SU-DHL-6 (cell line): ENCODE measurements around the gene SH3RF1.

ENCODE experiments used
- H2AFZ ChIP-seq: fragments of 200-600 bp; sonication (generic); 2 replicates; pipeline ENCODE4 v1.6.1; 2014; ENCODE audit warnings: low read depth, mild to moderate bottlenecking, moderate library complexity, mixed read lengths, antibody characterized with exemption, low read length; ENCODE audit not compliant: severe bottlenecking
- H3F3A ChIP-seq: fragments of 200-600 bp; shearing (Covaris generic); 2 replicates; pipeline ENCODE4 v1.6.0; 2016; ENCODE audit warnings: antibody characterized with exemption, mild to moderate bottlenecking; ENCODE audit not compliant: insufficient read depth
- H3K27ac ChIP-seq: fragments of 200-600 bp; sonication (generic); 2 replicates; pipeline ENCODE4 v1.5.1; 2016; ENCODE audit warnings: low read depth, mild to moderate bottlenecking, low read length, moderate library complexity, mixed read lengths
- H3K27me3 ChIP-seq: fragments of 200-600 bp; sonication (generic), shearing (Covaris generic); 2 replicates; pipeline ENCODE4 v1.6.0; 2014; ENCODE audit warnings: mild to moderate bottlenecking, low read length
- H3K36me3 ChIP-seq: fragments of 200-600 bp; sonication (generic); 2 replicates; pipeline ENCODE4 v1.6.1; 2014; ENCODE audit warnings: mild to moderate bottlenecking, low read length, mixed read lengths
- H3K4me2 ChIP-seq: fragments of 300-600, 200-600 bp; shearing (Covaris generic), sonication (generic); 2 replicates; pipeline ENCODE4 v1.6.0; 2014; ENCODE audit warnings: low read length, low read depth, mild to moderate bottlenecking; ENCODE audit not compliant: poor library complexity, severe bottlenecking
- H3K4me3 ChIP-seq: fragments of 200-600 bp; sonication (generic); 2 replicates; pipeline ENCODE4 v1.5.1; 2014; ENCODE audit warnings: antibody characterized with exemption, low read length, mild to moderate bottlenecking, mixed read lengths; ENCODE audit not compliant: insufficient read depth, poor library complexity, severe bottlenecking
- H3K79me2 ChIP-seq: fragments of 200-600 bp; sonication (generic); 2 replicates; pipeline ENCODE4 v1.6.1; 2014; ENCODE audit warnings: mild to moderate bottlenecking, low read length, moderate library complexity; ENCODE audit not compliant: insufficient read depth
- H3K9ac ChIP-seq: fragments of 200-600 bp; sonication (generic); 2 replicates; pipeline ENCODE4 v1.7.0; 2014; ENCODE audit warnings: mild to moderate bottlenecking, low read length
- H3K9me2 ChIP-seq: fragments of 200-600 bp; sonication (generic); replicated peaks from 2 replicates; pipeline ENCODE4 v1.6.1; 2014; ENCODE audit warnings: low read length; ENCODE audit not compliant: insufficient read depth
- H3K9me3 ChIP-seq: fragments of 200-600 bp; sonication (generic); 2 replicates; pipeline ENCODE4 v1.6.1; 2014; ENCODE audit warnings: low read length, mixed read lengths; ENCODE audit not compliant: insufficient read depth
- H4K20me1 ChIP-seq: fragments of 200-600 bp; sonication (generic); 2 replicates; pipeline ENCODE4 v1.6.1; 2014; ENCODE audit warnings: low read depth, mild to moderate bottlenecking, antibody characterized with exemption, low read length, moderate library complexity, mixed read lengths
- CTCF ChIP-seq: fragments of 200-600 bp; sonication (generic); IDR thresholded peaks from one replicate; pipeline ENCODE4 v1.5.1; 2017; ENCODE audit warnings: antibody characterized with exemption, mild to moderate bottlenecking, low read length, moderate library complexity; ENCODE audit not compliant: insufficient read depth, poor library complexity, severe bottlenecking
- EZH2phosphoT487 ChIP-seq: fragments of 200-600 bp; sonication (generic), shearing (Covaris generic); conservative IDR thresholded peaks from 2 replicates; pipeline ENCODE4 v1.6.1; 2018; ENCODE audit warnings: mild to moderate bottlenecking, antibody characterized with exemption, low read length, moderate library complexity, mixed read lengths

SH3RF1 gene

GRCh38 chr4:169052594-169052945 lies 218.2 kb downstream of the SH3RF1 start:
- H3K4me2 ChIP-seq, result no peak overlapping the region
- no peaks in the 10 kb centered on the region for H3K79me2 ChIP-seq
- H2AFZ ChIP-seq, result no peak overlapping the region

GRCh38 chr4:169051761-169052593 lies 218.8 kb downstream of the SH3RF1 start:
- Histone ChIP-seq H3K27ac (no peak overlapping the region), H3K27me3 (no peaks in the 10 kb centered on the region), H3K9ac (no peak overlapping the region), H3K9me3 (no peaks in the 10 kb centered on the region), H4K20me1 (no peaks in the 10 kb centered on the region), H3K79me2 (no peaks in the 10 kb centered on the region), H3F3A (no peaks in the 10 kb centered on the region), H3K9me2 (no peaks in the 10 kb centered on the region), H3K4me3 (no peak overlapping the region), H2AFZ (no peak overlapping the region), H3K36me3 (no peaks in the 10 kb centered on the region), H3K4me2 (no peak overlapping the region)
- TF ChIP-seq EZH2phosphoT487, result no peak
- TF ChIP-seq CTCF, result no peak

More at GRCh38 chr4:169052594-169052945, 218.2 kb downstream of the SH3RF1 start:
- Histone ChIP-seq H4K20me1 (no peaks in the 10 kb centered on the region), H3K36me3 (no peaks in the 10 kb centered on the region), H3K27ac (no peak overlapping the region), H3K9me3 (no peaks in the 10 kb centered on the region), H3K9me2 (no peaks in the 10 kb centered on the region), H3K4me3 (no peak overlapping the region), H3K27me3 (no peaks in the 10 kb centered on the region), H3K9ac (no peak overlapping the region), H3F3A (no peaks in the 10 kb centered on the region)
- TF ChIP-seq EZH2phosphoT487 (no peak), CTCF (no peak)

GRCh38 chr4:169050881-169051760 lies 219.6 kb downstream of the SH3RF1 start:
- H3K79me2 ChIP-seq, result no peaks in the 10 kb centered on the region

More at GRCh38 chr4:169050881-169051760, 219.6 kb downstream of the SH3RF1 start:
- H3K9me3 ChIP-seq, result no peaks in the 10 kb centered on the region
- H2AFZ ChIP-seq, result no peak overlapping the region
- H3K27me3 ChIP-seq, result no peaks in the 10 kb centered on the region
- no peak overlapping the region for H3K4me2 ChIP-seq
- H3K9ac ChIP-seq, result no peak overlapping the region
- H3F3A ChIP-seq, result no peaks in the 10 kb centered on the region
- H3K36me3 ChIP-seq, result no peaks in the 10 kb centered on the region
- H3K9me2 ChIP-seq, result no peaks in the 10 kb centered on the region
- H3K27ac ChIP-seq, result no peak overlapping the region
- H3K4me3 ChIP-seq, result no peak overlapping the region
- TF ChIP-seq CTCF, result no peak
- TF ChIP-seq EZH2phosphoT487, result no peak
- no peaks in the 10 kb centered on the region for H4K20me1 ChIP-seq
